ENCODE measurements around the gene TSR1.

TSR1 gene

GRCh38 chr17:2369551-2370210, 33.4 kb upstream of the TSR1 start:
- DNase-seq (ENCODE audit: low read depth in 1 of 2, low spot score in 1 of 2): no peak

DNA sequence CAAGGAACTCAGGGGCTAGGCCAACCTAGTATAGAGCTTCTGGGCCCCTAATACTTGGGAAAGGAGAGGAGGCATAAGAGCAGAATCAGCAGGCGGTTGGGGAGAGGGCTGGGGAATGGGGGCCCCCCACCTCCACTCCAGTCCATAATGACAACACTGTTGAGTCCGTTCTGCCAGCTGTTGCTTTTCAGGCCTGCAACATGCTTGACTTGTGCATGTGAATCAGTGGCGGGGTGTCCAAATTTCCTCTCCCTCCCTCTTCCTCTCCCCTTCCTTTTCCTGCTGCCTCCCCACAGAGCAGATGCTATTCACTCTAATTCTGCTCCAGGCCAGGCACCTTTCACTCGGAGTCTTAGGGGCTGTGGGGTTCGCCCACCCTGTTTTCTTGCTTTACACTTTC, 32.8 kb upstream of the TSR1 start:
- no peak for DNase-seq (ENCODE audit: low read depth in 1 of 2, low spot score in 1 of 2)

- no peak for DNase-seq (ENCODE audit: low read depth in 1 of 2, low spot score in 1 of 2)
These were observed 32.1 kb upstream of the TSR1 start for GRCh38 chr17:2368359-2368758.

DNA sequence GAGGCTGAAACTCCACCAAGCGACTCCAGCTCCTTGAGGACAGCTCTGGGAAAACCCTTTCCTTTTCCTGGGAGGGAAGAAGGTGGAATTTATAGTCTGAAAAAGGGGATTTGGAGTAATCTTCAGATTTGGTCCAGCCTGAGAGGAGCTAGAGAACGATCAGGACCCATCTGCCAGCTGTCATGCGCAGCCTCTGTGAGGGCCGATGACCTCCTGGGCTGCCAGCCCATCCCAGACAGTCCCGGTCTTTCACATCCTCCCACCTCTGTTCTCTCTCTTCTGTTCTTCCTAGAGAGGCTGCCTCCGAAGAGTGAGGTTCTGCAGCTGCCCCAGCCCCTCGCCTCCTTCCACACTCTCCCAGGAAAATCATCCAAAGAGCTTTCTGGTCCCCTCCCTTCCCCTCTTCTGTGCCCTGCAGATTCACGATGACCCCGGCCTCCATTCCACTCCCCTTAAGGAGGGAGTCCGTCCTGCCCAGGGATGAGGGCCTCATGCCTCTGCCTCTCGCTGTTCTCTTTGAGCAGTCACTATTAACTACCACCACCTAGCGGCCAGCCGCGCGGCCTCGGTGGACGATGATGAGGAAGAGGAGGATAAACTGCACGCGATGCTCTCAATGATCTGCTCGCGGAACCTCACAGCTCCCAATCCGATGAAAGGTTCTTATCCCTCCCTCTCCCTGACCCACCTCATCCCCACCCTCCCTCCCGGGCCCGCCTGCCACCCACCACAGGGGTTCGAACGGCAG, 30.7 kb upstream of the TSR1 start:
- no peak for DNase-seq (ENCODE audit: low read depth in 1 of 2, low spot score in 1 of 2)

GRCh38 chr17:2365132-2365531, 28.9 kb upstream of the TSR1 start:
- DNase-seq (ENCODE audit: low read depth in 1 of 2, low spot score in 1 of 2): no peak

DNA sequence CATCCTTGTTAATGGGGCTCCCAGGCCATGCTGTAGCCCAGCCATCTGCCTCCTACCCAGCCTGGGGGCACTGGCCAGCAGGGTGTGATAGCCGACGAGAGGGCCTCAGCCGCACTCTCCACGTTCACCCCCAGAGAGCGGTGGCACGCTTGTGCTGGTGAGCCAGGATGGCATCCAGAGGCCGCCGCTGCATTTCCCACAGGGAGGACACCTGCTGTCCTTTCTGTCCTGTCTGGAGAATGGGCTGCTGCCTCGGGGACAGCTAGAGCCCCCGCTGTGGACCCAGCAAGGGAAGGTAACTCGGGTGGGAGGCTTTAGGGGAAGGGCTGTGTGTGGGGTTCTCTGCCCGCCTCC, 28.5 kb upstream of the TSR1 start:
- no peak for DNase-seq (ENCODE audit: low read depth in 1 of 2, low spot score in 1 of 2)

- DNase-seq (ENCODE audit: low read depth in 1 of 2, low spot score in 1 of 2): no peak
These were observed 27.9 kb upstream of the TSR1 start for GRCh38 chr17:2363851-2364762.

GRCh38 chr17:2363318-2363717, 27.1 kb upstream of the TSR1 start:
- DNase-seq (ENCODE audit: low read depth in 1 of 2, low spot score in 1 of 2): no peak

DNA sequence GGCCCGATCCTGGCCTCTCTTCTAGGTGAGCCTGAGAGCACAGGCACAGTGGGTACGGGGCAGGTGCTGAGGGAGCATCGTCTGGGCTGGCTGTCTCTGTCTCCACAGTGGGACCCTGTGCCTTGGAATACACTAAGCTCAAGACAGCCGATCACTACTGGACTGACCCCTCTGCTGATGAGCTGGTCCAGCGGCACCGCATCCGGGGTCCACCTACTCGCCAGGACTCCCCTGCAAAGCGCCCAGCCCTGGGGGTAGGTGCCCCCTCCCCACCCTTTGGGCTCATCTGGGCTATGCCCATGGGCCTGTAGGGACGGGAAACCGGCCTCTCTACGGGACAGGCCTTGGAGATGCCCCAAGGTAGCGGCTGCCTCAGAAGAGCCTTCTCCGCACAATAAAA, 26.6 kb upstream of the TSR1 start:
- no peak for DNase-seq (ENCODE audit: low read depth in 1 of 2, low spot score in 1 of 2)

- DNase-seq (ENCODE audit: low read depth in 1 of 2, low spot score in 1 of 2): no peak
These were observed 26.2 kb upstream of the TSR1 start for GRCh38 chr17:2362416-2362815.

DNA sequence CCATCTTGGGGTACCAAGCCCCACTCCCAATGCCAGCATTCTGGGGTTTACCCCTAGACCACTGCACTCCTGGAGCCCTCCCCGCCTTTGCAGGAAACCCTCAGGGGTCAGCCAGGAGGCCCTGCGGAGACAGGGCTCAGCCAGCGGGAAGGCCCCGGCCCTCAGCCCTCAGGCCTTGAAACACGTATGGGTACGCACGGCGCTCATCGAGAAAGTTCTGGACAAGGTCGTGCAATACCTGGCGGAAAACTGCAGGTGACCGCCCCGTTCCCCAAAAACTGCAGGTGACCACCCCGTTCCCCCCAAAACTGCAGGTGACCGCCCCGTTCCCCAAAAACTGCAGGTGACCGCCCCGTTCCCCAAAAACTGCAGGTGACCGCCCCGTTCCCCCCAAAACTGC, 25.8 kb upstream of the TSR1 start:
- DNase-seq (ENCODE audit: low read depth in 1 of 2, low spot score in 1 of 2): no peak

- DNase-seq (ENCODE audit: low read depth in 1 of 2, low spot score in 1 of 2): no peak
These were observed 24.9 kb upstream of the TSR1 start for GRCh38 chr17:2361010-2361760.

DNA sequence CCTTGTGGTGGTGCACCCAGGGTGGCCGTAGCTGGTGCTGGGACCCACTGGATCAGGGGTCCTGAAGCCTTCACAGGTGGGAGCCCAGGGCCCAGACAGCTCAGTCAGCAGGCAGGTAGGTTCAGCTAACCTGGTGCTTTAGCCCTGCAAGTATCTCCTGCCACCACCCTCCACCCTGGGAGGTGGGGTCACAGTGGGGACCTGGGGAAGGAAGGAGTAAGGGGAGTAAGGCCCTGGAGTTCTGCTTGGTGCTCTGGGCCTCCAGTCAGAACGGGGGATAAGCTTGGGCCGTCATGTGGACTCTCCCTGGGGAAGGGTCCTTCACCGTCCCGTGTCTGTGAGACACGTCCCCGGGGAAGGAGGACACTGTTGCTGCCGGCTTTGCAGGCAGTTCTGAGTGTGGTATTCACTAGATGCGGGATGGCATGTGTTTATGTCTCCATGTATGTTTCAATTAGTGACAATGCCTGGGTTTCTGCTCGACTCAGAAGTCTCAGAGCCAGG, 21.7 kb upstream of the TSR1 start:
- no peak for DNase-seq (ENCODE audit: low read depth in 1 of 2, low spot score in 1 of 2)

GRCh38 chr17:2357237-2357636, 21.0 kb upstream of the TSR1 start:
- DNase-seq (ENCODE audit: low read depth in 1 of 2, low spot score in 1 of 2): no peak

GRCh38 chr17:2354311-2354710, 18.1 kb upstream of the TSR1 start:
- no peak for DNase-seq (ENCODE audit: low read depth in 1 of 2, low spot score in 1 of 2)

DNA sequence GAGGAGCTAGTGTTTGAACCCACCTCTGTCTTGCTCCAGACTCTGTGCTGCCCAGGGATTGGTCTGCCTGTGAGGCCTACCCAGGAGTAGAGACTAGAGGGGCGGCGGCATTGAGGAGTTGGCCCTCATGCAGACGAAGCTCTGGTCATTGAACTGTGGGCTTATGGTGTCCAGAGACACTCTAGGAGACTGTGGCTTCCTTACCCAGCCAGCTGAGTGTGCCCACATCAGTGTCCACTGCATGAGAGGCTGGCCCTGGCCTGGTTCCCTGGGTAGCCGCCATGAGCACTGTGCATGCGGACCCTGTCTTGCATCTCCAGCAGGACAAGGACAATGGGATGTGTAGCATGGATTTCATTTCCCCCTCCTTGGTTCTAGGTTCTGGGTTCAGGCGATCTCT, 15.0 kb upstream of the TSR1 start:
- no peak for DNase-seq (ENCODE audit: low read depth in 1 of 2, low spot score in 1 of 2)

DNA sequence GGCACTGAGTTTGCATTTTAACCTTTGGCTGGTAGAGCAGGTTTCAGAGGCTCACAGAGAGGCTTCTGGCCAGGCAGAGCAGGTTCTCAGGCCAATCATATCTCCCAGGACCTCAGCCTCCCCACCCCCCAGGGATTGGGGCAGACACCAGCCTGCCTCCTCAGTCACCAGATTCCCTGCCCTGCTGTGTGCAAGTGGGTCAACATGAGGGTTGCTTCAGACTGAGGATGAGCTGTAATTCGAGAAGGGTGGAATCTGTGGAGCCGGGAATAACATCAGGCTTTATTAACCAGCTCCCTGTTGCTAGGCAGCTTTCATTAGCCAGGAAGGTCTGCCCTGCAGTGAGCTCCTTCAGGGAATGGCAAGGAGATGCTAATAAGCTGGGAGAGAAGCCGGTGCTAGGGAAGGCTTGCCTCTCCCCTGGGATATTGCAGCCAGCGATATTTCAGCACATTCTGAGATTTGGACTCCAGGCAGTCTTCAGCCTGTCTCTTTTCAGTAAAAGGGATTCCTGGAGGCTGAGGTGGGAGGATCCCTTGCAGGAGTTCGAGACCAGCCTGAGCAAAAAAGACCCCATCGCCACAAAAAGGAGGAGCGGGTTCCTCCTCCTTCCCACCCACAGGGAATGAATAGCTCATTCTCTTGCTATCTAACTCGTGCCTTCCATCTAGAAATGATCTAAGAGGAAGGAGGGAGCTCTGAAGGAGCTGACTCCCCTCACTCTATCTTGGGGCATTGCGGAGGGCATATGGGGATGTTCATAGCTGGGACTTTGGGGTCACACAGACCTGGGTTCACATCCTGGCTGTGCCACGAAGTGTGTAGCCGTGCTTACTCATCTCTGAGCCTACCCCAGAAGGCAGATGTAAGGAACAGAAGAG, 11.8 kb upstream of the TSR1 start:
- no peak for DNase-seq (ENCODE audit: low read depth in 1 of 2, low spot score in 1 of 2)

DNA sequence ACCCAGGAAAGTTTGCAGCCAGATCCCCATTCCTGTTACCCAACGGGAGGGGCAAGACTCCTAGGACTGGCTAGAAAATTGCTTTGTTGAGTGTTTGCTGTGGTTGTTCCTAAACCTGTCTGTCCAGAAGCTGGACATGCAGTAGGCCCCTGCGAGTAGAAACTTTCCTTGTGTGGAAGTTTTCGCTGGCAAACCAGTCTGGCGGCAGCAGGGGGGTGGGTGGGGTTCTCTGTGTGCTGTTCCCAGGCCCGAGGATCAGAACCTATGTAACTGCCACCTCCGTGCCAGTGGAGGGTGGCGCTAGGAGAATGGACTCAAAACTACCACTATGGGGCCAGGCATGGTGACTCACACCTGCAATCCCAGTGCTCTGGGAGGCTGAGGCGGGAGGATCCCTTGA, 10.2 kb upstream of the TSR1 start:
- no peak for DNase-seq (ENCODE audit: low read depth in 1 of 2, low spot score in 1 of 2)

DNA sequence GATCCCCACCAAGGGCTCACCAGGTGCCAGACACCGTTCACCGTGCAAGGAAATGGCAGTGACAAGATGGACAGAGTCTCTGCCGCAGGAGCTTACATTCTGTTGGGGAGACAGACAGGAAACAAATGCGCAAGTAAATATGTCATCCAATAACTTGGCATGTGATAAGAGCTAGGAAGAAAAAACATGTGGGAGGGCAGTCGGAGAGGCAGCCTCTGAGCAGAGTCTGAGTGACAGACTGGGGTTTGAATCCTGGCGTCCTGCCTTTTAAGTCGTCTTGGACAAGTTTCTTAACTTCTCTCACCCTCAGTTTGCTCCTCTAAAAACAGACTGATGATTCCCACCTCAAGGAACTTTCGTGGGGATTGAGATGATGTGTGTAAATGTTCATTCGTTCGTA, 8.3 kb upstream of the TSR1 start:
- DNase-seq (ENCODE audit: low read depth in 1 of 2, low spot score in 1 of 2): no peak

- DNase-seq (ENCODE audit: low read depth in 1 of 2, low spot score in 1 of 2): no peak
These were observed 7.2 kb upstream of the TSR1 start for GRCh38 chr17:2343421-2343820.

Measured in activated T-helper 1 cell treated with anti-CD3 and anti-CD28 coated beads, Interleukin-2, amount 50 U/mL, for 16 hours (primary cell).